ENCODE measurements around the gene ALOX15B.
A peak's percentile ranks its signal among the peaks of the same experiment; 100 is the strongest.

The ALOX15B gene

GRCh38 chr17:8038954-8039610 lies at the start of gene ALOX15B:
TSS of gene ALOX15B (plus strand) at chr17:8039059. CDS start at chr17:8039156, 97 bp downstream.
- Mint-ChIP-seq H3K36me3 (no peaks in the 10 kb centered on the region), H3K4me3 (no peak within 1 kb of the TSS), H3K27ac (no peak within 1 kb of the TSS), H3K9me3 (no peaks in the 10 kb centered on the region), H3K27me3 (peaks cover 59% of the 10 kb centered on the region), H3K4me1 (peaks cover 10% of the 10 kb centered on the region)
- peak; percentile 41 for ATAC-seq

DNA sequence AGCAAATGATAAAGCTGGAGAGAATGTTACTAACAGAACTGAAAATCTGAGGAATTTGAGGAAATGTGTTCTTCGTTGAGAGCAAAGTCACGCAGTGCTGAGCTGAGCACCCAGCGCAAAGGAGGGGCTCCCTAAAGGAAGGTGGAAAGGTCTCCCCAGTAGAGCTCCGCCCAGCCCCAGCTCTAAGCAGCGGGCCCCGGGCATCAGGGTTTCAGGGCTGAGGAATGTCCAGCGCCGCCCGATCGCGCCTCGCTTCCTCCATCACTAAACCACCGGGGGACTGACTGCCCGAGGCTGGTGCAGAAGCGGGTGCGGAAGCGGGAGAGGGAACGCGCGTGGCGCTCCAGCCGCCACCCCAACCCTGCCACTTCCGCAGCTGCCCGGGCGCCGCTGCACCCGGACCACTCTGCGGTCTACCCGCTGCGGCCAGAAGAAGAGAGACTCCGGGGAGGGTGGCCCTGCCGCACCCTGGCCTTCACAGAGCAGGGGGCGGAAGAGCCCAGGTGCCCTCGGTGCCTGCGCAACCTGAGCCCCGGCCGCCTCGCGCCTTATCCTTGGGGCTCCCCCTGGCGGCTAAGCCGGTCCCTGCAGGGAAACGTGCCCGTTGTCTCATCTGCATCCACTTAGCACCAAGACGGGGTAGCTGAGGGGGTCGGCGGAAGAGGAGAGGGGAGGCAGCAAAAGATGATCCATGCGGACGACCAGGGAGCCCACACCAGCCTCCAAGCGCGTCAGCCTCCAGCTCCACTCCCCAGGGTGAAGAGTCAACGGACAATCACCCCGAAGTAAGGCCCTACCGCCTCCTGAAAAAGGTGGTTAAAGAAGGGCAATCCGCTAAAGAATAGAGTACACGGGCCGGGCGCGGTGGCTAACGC lies 48.8 kb upstream of the ALOX15B start:
- H3K9me3 Mint-ChIP-seq = no peaks in the 10 kb centered on the region
- peak overlapping the region; percentile 74 for H3K4me3 Mint-ChIP-seq
- ATAC-seq = peak; percentile 96
- H3K27me3 Mint-ChIP-seq = peaks cover 28% of the 10 kb centered on the region
- H3K36me3 Mint-ChIP-seq = no peaks in the 10 kb centered on the region
- peak overlapping the region; percentile 68 for H3K27ac Mint-ChIP-seq
- H3K4me1 Mint-ChIP-seq = peaks cover 20% of the 10 kb centered on the region

DNA sequence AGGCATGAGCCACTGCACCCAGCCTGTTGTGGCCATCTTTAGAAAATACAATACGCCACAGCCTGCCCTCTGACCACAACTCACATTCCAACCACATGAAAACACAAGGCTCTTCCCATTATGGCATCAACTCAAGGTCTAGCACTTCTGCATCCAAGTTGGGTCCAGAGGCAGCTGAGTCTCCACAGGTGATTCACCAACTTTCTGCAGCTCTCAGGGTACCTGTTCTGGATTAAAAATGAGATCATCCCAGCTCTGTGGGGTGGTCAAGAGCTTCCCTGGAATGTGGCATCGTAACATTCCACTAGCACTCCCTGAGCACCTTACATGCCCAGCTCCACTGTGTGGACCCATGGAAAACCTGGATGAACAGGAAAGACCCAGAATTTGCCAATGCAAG lies 46.3 kb upstream of the ALOX15B start:
- no peak overlapping the region for H3K27ac Mint-ChIP-seq
- ATAC-seq = no peak
- peaks cover 19% of the 10 kb centered on the region for H3K27me3 Mint-ChIP-seq
- H3K36me3 Mint-ChIP-seq = no peaks in the 10 kb centered on the region
- H3K4me3 Mint-ChIP-seq = no peak overlapping the region
- peaks cover 26% of the 10 kb centered on the region for H3K4me1 Mint-ChIP-seq
- no peaks in the 10 kb centered on the region for H3K9me3 Mint-ChIP-seq

- Mint-ChIP-seq H3K27ac (no peak overlapping the region), H3K36me3 (no peaks in the 10 kb centered on the region), H3K27me3 (peaks cover 17% of the 10 kb centered on the region), H3K9me3 (no peaks in the 10 kb centered on the region), H3K4me3 (no peak overlapping the region), H3K4me1 (peaks cover 27% of the 10 kb centered on the region)
- no peak for ATAC-seq
Observed at GRCh38 chr17:7992924-7993323, 45.9 kb upstream of the ALOX15B start.

- peaks cover 23% of the 10 kb centered on the region for H3K4me1 Mint-ChIP-seq
- no peaks in the 10 kb centered on the region for H3K36me3 Mint-ChIP-seq
- no peaks in the 10 kb centered on the region for H3K9me3 Mint-ChIP-seq
- H3K27ac Mint-ChIP-seq = no peak overlapping the region
- no peak for ATAC-seq
- no peak overlapping the region for H3K4me3 Mint-ChIP-seq
- H3K27me3 Mint-ChIP-seq = peaks cover 19% of the 10 kb centered on the region
Observed at GRCh38 chr17:7993972-7994589, 44.8 kb upstream of the ALOX15B start.

GRCh38 chr17:7995724-7996123 lies 43.1 kb upstream of the ALOX15B start:
- Mint-ChIP-seq H3K27me3 (peaks cover 28% of the 10 kb centered on the region), H3K36me3 (no peaks in the 10 kb centered on the region), H3K4me1 (peaks cover 9% of the 10 kb centered on the region), H3K9me3 (no peaks in the 10 kb centered on the region), H3K4me3 (no peak overlapping the region), H3K27ac (no peak overlapping the region)
- no peak for ATAC-seq

DNA sequence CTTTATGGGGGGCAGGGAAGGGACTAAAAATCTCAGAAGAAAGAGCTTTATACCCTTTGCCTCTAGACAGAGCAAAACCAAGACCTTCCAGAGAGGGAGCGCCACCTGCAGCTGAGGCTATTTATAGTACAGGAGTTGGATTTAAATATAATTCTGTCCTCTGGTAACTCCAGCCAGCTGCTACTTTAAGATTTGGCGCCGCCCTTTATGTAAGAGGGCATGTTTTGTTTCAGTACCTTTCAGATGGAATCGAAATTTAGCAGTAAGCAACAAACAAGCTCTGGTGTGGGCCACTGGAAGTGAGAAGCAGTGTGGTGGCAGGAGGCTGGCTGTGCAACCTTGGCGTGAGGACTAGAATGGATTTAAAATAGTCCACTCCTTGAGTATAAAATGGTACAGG lies 41.7 kb upstream of the ALOX15B start:
- peaks cover 13% of the 10 kb centered on the region for H3K4me1 Mint-ChIP-seq
- H3K27me3 Mint-ChIP-seq = peaks cover 42% of the 10 kb centered on the region
- H3K36me3 Mint-ChIP-seq = no peaks in the 10 kb centered on the region
- H3K4me3 Mint-ChIP-seq = no peak overlapping the region
- no peak overlapping the region for H3K27ac Mint-ChIP-seq
- no peak for ATAC-seq
- no peaks in the 10 kb centered on the region for H3K9me3 Mint-ChIP-seq

DNA sequence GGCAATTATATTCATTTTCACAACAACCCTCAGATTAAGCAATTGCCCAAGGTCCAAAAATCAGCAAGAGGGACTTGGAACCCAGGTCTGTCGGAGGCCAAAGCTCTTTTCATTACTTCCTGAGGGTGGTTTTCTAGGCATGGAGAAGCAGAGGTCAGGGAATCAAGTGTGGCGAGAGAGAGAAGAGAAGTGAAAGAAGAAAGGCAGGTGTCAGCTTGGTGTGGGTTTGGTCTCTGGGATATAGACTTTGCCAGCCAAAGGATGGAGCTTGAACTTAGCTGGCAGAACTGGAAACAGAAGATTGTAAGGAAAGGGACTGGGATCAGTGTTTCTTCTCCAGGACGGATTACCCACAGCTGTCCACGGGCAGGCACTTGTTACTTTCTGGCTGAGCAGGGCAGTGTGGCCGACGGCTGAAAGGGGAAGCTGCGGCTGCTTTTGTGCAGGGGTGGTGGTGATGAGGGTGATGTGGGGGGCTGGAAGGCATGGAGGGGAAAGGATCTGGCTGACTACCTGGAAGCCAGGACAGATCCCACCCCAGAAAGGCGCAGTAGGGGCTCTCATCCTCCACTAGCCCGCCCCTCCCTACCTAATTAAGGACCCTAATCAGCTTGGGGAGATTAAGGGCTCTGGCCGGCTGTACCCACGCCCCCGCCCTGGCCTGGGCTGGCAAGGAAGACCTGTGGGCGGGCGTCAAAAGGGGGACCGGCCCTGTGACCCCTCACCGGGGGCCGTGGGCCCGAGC lies 36.7 kb upstream of the ALOX15B start, which contains the start of gene GUCY2D:
Gene GUCY2D, plus strand, starts transcription at position 640 of the 745 bp plus-strand sequence. CDS start 433 bp downstream, outside the sequence.
- H3K4me1 Mint-ChIP-seq = peaks cover 21% of the 10 kb centered on the region
- peak within 1 kb of the TSS; percentile 69 for H3K4me3 Mint-ChIP-seq
- peak; percentile 68 for ATAC-seq
- H3K27me3 Mint-ChIP-seq = peaks cover 67% of the 10 kb centered on the region
- H3K9me3 Mint-ChIP-seq = peaks cover 4% of the 10 kb centered on the region
- H3K36me3 Mint-ChIP-seq = no peaks in the 10 kb centered on the region
- peak within 1 kb of the TSS; percentile 10 for H3K27ac Mint-ChIP-seq

- peaks cover 17% of the 10 kb centered on the region for H3K4me1 Mint-ChIP-seq
- peak overlapping the region; percentile 69 for H3K4me3 Mint-ChIP-seq
- H3K36me3 Mint-ChIP-seq = no peaks in the 10 kb centered on the region
- peak overlapping the region; percentile 10 for H3K27ac Mint-ChIP-seq
- peaks cover 63% of the 10 kb centered on the region for H3K27me3 Mint-ChIP-seq
- ATAC-seq = peak; percentile 39
- H3K9me3 Mint-ChIP-seq = peaks cover 4% of the 10 kb centered on the region
Observed at GRCh38 chr17:8002721-8003593, 35.9 kb upstream of the ALOX15B start.

DNA sequence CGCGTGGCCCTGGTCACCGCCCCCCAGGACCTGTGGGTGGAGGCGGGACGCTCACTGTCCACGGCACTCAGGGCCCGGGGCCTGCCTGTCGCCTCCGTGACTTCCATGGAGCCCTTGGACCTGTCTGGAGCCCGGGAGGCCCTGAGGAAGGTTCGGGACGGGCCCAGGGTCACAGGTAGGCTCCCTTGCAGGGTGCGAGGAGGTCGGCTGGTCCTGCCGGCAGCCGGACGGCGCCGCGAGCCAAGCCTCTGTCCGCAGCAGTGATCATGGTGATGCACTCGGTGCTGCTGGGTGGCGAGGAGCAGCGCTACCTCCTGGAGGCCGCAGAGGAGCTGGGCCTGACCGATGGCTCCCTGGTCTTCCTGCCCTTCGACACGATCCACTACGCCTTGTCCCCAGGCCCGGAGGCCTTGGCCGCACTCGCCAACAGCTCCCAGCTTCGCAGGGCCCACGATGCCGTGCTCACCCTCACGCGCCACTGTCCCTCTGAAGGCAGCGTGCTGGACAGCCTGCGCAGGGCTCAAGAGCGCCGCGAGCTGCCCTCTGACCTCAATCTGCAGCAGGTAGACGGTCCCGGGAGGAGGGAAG lies 35.2 kb upstream of the ALOX15B start:
- Mint-ChIP-seq H3K27ac (no peak overlapping the region), H3K4me1 (peaks cover 17% of the 10 kb centered on the region), H3K36me3 (no peaks in the 10 kb centered on the region), H3K9me3 (peaks cover 4% of the 10 kb centered on the region), H3K4me3 (no peak overlapping the region), H3K27me3 (peaks cover 58% of the 10 kb centered on the region)
- no peak for ATAC-seq

GRCh38 chr17:8004899-8005298 lies 34.0 kb upstream of the ALOX15B start:
- no peak overlapping the region for H3K4me3 Mint-ChIP-seq
- ATAC-seq = no peak
- H3K4me1 Mint-ChIP-seq = peaks cover 17% of the 10 kb centered on the region
- H3K36me3 Mint-ChIP-seq = no peaks in the 10 kb centered on the region
- H3K27ac Mint-ChIP-seq = no peak overlapping the region
- H3K27me3 Mint-ChIP-seq = peaks cover 52% of the 10 kb centered on the region
- H3K9me3 Mint-ChIP-seq = peaks cover 4% of the 10 kb centered on the region

- Mint-ChIP-seq H3K27me3 (peaks cover 48% of the 10 kb centered on the region), H3K27ac (no peak overlapping the region), H3K4me3 (no peak overlapping the region)
Observed at GRCh38 chr17:8005357-8005756, 33.5 kb upstream of the ALOX15B start.

DNA sequence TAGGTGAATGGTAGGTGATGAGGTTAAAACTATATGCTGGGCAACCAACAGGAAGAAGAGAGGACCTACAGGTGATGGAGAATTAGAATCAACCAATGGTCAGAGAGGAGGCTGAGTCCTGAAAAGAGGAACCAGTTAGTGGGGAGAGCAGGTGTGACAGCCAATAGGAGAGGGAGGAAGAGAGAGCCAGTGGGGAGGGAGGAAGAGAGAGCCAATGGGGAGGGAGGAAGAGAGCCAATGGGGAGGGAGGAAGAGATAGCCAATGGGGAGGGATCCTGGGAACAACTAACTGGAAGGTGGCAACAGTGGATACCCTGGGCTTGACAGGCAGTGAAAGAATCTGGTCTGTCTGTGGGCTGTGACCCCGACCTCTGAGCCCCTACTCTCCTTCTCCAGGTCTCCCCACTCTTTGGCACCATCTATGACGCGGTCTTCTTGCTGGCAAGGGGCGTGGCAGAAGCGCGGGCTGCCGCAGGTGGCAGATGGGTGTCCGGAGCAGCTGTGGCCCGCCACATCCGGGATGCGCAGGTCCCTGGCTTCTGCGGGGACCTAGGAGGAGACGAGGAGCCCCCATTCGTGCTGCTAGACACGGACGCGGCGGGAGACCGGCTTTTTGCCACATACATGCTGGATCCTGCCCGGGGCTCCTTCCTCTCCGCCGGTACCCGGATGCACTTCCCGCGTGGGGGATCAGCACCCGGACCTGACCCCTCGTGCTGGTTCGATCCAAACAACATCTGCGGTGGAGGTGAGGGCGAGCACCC lies 32.7 kb upstream of the ALOX15B start:
- no peak for ATAC-seq
- no peak overlapping the region for H3K27ac Mint-ChIP-seq
- H3K27me3 Mint-ChIP-seq = peaks cover 40% of the 10 kb centered on the region
- H3K4me3 Mint-ChIP-seq = no peak overlapping the region
- H3K36me3 Mint-ChIP-seq = no peaks in the 10 kb centered on the region
- H3K9me3 Mint-ChIP-seq = peaks cover 4% of the 10 kb centered on the region
- peaks cover 17% of the 10 kb centered on the region for H3K4me1 Mint-ChIP-seq

More at GRCh38 chr17:8005357-8005756, 33.5 kb upstream of the ALOX15B start:
- ATAC-seq = no peak
- peaks cover 17% of the 10 kb centered on the region for H3K4me1 Mint-ChIP-seq
- H3K9me3 Mint-ChIP-seq = peaks cover 4% of the 10 kb centered on the region
- no peaks in the 10 kb centered on the region for H3K36me3 Mint-ChIP-seq

All from stimulated activated memory B cell treated with anti-CD40 and anti-IgM and Interleukin-4, amounts not matched to agents 10 μg/mL and 1 μg/mL and 100 μg/mL, for 72 hours (primary cell).